Hippocampal formation (tissue), 2 donors: Measurements from ENCODE around the gene TAF12.
"Not testable (repeated sequence)": the region's sequence is repeated elsewhere in the genome, so short reads cannot be mapped to it uniquely, and the experiment has no call there.

Source experiments
- DNase-seq, 2 donors: peaks; one replicate each; lab custom pipeline; 2025; lab: John Stamatoyannopoulos, UW

The TAF12 gene

GRCh38 chr1:28581531-28582247 is 61.2 kb downstream of the TAF12 start:
- DNase-seq = peak; percentile 91 to 96

DNA sequence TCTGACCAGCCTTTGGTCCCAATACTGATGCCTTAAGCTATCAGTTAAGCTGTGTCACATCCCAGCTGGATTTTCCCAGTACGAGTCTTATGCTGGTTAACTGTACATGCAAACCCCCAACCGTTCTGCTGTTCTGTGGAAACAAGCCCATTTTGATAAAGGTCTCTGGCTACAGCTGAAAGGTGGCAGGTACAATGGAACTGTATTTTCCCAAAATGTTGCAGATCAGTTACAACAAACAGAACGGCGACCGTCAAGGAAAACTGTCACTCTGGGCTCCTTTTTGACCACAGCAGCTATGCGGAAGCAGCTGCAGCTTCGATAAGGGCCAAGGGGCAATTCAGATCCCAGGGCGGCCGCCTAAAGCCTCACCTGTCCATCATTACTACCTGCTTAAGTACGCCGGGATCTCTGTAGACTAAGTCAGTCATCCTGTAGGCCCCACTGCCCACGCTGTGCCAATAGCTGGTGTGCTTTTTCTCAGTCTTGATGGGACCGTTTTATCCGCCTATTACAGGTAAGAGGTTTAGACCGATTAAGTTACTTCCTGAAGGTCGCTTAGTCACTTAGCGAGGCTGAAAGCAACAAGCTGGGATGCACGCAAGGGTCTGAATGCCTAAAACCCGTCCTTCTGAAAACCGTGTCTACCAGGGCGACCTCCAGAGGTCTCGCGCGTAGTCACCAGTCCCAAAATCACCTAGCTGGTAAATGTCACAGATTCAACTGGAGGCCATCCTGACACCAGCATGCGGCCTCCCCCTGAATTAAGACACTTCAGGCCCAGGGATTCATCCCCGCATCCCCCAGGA is 61.9 kb downstream of the TAF12 start:
- no peak for DNase-seq

DNA sequence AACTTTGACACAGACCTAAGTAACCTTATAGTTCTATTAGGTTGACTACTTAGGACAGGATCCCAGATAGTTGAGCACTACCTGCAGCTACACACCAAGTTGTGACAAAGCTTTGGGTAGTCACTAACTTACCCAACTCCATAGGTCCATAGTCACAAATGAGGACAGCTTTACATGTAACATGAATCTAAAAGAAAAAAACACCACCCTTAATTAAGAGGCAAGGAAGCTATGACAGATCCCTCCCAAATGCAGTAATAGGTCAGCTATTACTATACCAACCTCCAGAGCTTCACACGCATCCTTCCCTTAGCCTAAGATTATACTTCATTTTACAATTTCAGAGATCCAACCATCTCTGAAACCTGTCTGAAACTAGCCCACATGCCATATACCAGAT is 63.5 kb downstream of the TAF12 start:
- no peak for DNase-seq

GRCh38 chr1:28578696-28579218 is 64.1 kb downstream of the TAF12 start:
- DNase-seq = no peak

- no peak for DNase-seq
Measured at GRCh38 chr1:28577738-28578536, 64.9 kb downstream of the TAF12 start.

- no peak for DNase-seq
Measured at GRCh38 chr1:28577052-28577678, 65.7 kb downstream of the TAF12 start.

DNA sequence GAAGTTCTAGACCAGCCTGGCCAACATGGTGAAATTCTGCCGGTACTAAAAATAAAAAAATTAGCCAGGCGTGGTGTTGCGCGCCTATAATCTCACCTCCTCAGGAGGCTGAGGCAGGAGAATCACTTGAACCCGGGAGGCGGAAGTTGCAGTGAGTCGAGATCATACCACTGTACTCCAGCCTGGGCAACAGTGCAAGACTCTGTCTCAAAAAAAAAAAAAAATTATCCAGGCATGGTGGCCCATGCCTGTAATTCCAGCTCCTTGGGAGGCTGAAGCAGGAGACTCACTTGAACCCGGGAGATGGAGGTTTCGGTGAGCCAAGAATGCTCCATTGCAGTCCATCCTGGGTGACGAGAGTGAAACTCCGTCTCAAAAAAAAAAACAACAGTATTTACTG is 69.3 kb downstream of the TAF12 start:
- no peak for DNase-seq

GRCh38 chr1:28572891-28573290 is 70.0 kb downstream of the TAF12 start:
- not testable (repeated sequence) for DNase-seq

- no peak for DNase-seq
Measured at GRCh38 chr1:28571911-28572310, 71.0 kb downstream of the TAF12 start.

DNA sequence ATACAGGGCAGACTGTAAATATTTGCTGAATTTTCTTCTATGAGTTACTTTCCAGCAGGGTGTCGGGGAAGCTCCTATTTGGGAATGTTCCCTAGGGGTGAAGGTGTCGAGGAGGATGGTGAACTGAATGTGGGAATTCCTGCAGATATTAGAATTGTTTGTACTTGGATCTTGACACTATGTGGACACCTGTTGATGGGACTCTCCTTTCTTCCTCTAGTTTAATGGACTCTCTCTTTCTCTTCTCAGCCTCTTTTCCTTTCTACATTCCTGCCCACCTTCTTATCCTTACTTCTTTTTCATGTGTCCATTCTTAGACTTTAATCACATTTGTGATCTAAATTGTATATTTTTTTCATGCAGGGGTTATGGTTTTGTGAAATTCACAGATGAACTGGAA is 75.9 kb downstream of the TAF12 start:
- no peak for DNase-seq

DNA sequence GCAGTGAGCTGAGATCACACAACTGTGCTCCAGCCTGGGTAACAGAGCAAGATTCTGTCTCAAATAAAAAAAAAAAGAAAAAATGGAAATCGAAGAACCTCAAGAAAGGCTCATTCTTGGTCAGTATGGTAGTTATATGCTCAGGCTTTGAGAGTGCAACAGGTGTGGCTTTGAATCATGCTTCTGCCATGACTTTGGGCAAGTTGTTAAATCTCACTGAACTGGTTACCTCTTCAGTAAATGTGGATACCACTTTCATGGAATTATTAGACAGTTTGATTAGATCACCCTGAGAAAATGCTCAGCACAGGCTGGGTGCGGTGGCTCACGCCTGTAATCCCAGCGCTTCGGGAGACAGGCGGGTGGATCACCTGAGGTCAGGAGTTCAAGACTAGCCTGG is 77.1 kb downstream of the TAF12 start:
- no peak for DNase-seq

DNA sequence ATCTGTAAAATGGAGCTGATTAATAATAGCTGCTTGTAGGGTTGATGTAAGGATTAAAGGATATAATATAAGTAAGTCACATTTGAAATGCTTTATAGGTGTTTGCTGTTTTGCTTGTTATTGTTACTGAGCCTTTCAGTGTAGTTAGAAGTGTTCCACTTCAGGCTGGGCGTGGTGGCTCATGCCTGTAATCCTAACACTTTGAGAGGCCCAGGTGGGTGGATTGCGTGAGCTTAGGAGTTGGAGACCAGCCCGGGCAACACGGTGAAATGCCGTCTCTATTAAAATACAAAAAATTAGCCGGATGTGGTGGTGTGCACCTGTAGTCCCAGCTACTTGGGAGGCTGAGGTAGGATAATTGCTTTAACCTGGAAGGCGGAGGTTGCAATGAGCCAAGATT is 77.8 kb downstream of the TAF12 start:
- DNase-seq = no peak

- no peak for DNase-seq
Measured at GRCh38 chr1:28564310-28564709, 78.6 kb downstream of the TAF12 start.

- DNase-seq = no peak
Measured at GRCh38 chr1:28560886-28561285, 82.0 kb downstream of the TAF12 start.
